ENCODE results near the gene GDPD5. TPM values are rescaled to one million over a fixed set of nuclear protein-coding genes. Genes with fewer than 3 reads are reported as not detected.
A peak's percentile ranks its signal among the peaks of the same experiment; 100 is the strongest.

The GDPD5 gene
- total and polyA plus RNA-seq, 8 donors = 0.58 to 57.6 (median 4.9) TPM

GRCh38 chr11:75497788-75498409 is 27.8 kb downstream of the GDPD5 start:
- Histone ChIP-seq H3K27ac (no peak overlapping the region), H3K27me3 (no peaks in the 10 kb centered on the region), H3K36me3 (no peaks in the 10 kb centered on the region), H3K9me3 (no peaks in the 10 kb centered on the region), H3K4me1 (peaks cover 4 to 14% (median 10%) of the 10 kb centered on the region in 4 donors), H3K4me3 (no peak overlapping the region)
- intact Hi-C loops (cut with DNase I; ENCODE audit: low total_unique reads) = no loop called here
- DNase-seq = no peak
- no peak for TF ChIP-seq CTCF (IDR thresholded peaks at IDR 0.05)
- TF ChIP-seq EP300 (IDR thresholded peaks at IDR 0.05) = no peak
- no peak for TF ChIP-seq POLR2AphosphoS5 (IDR thresholded peaks at IDR 0.05)
- TF ChIP-seq POLR2A (IDR thresholded peaks at IDR 0.05) = no peak
- 73 to 95% (median 86%) methylated on average over 4 to 5 of the region's 5 CpGs for WGBS, 5 donors

GRCh38 chr11:75496305-75496752 is 29.4 kb downstream of the GDPD5 start:
- Histone ChIP-seq H3K4me3 (no peak overlapping the region), H3K4me1 (peaks cover 4 to 19% (median 10%) of the 10 kb centered on the region in 4 donors), H3K9me3 (no peaks in the 10 kb centered on the region), H3K27ac (no peak overlapping the region), H3K27me3 (no peaks in the 10 kb centered on the region), H3K36me3 (no peaks in the 10 kb centered on the region)
- WGBS, 5 donors = 73 to 83% (median 81%) methylated on average over 6 of the region's 6 CpGs
- DNase-seq = peak in 1 of 2 donors; percentile 53
- TF ChIP-seq POLR2AphosphoS5 (IDR thresholded peaks at IDR 0.05) = no peak
- TF ChIP-seq EP300 (IDR thresholded peaks at IDR 0.05) = no peak
- TF ChIP-seq POLR2A (IDR thresholded peaks at IDR 0.05) = no peak
- no peak for TF ChIP-seq CTCF (IDR thresholded peaks at IDR 0.05)
- intact Hi-C loops (cut with DNase I; ENCODE audit: low total_unique reads) = no loop called here

GRCh38 chr11:75495749-75496304 is 29.9 kb downstream of the GDPD5 start:
- intact Hi-C loops (cut with DNase I; ENCODE audit: low total_unique reads) = no loop called here
- no peak overlapping the region for H3K4me3 ChIP-seq
- no peaks in the 10 kb centered on the region for H3K27me3 ChIP-seq
- DNase-seq = no peak
- H3K27ac ChIP-seq = no peak overlapping the region
- H3K9me3 ChIP-seq = no peaks in the 10 kb centered on the region
- H3K4me1 ChIP-seq = peaks cover 4 to 19% (median 10%) of the 10 kb centered on the region in 4 donors
- 72 to 88% (median 84%) methylated on average over 4 of the region's 4 CpGs for WGBS, 5 donors
- H3K36me3 ChIP-seq = no peaks in the 10 kb centered on the region
- TF ChIP-seq CTCF (IDR thresholded peaks at IDR 0.05) (no peak), EP300 (IDR thresholded peaks at IDR 0.05) (no peak), POLR2AphosphoS5 (IDR thresholded peaks at IDR 0.05) (no peak), POLR2A (IDR thresholded peaks at IDR 0.05) (no peak)

GRCh38 chr11:75493626-75494025 is 32.1 kb downstream of the GDPD5 start:
- intact Hi-C loops (cut with DNase I; ENCODE audit: low total_unique reads) = no loop called here
- H3K27ac ChIP-seq = no peak overlapping the region
- H3K4me3 ChIP-seq = no peak overlapping the region
- 77 to 92% (median 90%) methylated on average over 3 of the region's 3 CpGs for WGBS, 5 donors
- peaks cover 0 to 8% (median 2%) of the 10 kb centered on the region in 4 donors for H3K4me1 ChIP-seq
- no peaks in the 10 kb centered on the region for H3K9me3 ChIP-seq
- H3K36me3 ChIP-seq = no peaks in the 10 kb centered on the region
- TF ChIP-seq POLR2A (IDR thresholded peaks at IDR 0.05) (no peak), EP300 (IDR thresholded peaks at IDR 0.05) (no peak), POLR2AphosphoS5 (IDR thresholded peaks at IDR 0.05) (no peak), CTCF (IDR thresholded peaks at IDR 0.05) (no peak)
- no peaks in the 10 kb centered on the region for H3K27me3 ChIP-seq
- DNase-seq = no peak

All from stomach (tissue), 9 donors.